CD4-positive, alpha-beta T cell treated with Interleukin-6 for 4 hours (primary cell): ENCODE results near the gene FOXP1.

Source experiments
- DNase-seq: peaks from one replicate; pipeline ENCODE4 v3.0.0-alpha.2; 2020; ENCODE audit warnings: mixed read lengths

Gene FOXP1

DNA sequence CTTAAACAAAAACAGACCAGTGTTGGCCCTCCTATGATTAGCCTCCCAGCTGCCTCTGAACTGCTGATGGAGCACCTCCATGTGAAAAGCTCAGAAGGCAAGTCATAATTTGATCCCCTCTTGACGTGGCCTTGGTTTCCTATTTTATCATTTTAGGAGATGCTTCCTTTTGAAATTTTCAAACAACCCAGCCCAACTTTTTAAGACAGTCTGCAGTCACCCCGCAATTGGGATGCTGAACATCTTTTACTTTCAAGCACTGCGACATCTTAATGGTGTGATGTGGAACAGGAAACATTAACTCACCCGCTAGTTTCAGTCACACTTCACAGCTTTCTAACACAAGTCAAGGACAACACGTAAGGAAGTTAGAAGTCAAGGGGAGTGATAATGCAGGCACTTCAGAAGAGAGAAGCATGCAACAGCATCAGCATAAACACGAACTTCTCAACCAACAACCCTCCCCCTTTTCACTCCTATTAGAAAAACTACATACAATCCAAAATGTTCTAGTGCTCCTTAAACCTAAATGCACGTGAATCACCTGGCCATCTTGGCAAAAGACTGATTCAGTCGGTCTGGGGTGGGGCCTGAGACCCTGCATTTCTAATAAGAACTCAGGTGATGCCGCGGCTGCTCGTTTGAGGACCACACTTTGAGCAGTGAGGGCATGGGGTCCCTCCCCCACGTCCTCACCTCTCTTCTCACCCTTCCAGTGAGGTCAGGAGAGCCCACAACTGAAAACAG is 161.5 kb downstream of the FOXP1 start:
- DNase-seq: peak; percentile 57

DNA sequence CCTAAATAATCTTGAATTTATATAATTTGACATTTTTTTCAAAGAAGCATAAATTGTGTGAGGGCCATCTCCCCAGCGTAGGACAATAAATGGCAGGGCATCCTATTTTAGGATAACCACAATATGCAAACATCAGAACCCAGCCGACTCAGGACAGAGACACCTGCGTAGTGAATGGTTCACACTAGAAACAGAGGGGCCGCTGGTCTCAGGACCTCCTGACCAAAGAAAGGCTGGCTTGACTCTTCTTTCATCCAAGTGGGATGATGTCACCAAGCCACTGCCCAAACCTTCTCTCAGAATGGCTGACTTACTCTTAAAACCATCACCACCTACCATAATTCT is 162.1 kb downstream of the FOXP1 start:
- no peak for DNase-seq

DNA sequence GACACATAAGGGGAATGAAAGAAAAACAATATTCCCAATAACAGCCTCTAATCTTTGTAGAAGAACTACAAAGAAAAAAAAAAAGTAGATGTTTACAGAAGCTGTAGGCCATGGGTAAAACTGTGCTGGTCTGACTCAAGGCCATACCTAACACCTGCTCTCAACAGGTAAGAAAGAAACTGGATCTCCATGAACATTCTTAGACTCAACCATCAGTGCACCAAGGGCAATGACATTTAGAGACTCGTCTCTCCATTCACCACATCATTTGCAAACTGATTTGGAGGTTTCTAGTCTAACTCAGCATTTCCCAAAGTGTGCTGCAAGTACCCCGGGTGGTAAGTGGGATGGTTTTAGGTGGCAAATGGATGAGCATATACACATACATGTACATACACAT is 164.2 kb downstream of the FOXP1 start:
- no peak for DNase-seq

DNA sequence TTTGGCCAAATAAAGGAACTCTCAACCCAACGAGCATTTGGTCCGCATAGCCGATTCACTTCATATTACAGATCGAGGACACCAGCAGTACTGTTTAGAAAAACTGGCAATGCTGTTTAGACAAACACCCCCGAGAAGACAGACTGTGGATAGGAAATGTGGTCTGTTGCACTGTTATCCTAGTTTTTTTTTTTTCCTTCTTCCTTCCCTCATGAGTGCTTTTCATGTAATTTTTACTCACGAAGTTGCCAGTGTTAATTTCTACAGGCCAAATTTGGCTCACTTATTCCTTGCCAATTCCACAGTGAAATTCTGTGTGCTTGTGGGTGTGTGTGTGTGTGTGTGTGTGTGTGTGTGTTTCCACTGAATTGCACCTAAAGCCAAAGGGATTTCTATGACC is 165.7 kb downstream of the FOXP1 start:
- no peak for DNase-seq

DNA sequence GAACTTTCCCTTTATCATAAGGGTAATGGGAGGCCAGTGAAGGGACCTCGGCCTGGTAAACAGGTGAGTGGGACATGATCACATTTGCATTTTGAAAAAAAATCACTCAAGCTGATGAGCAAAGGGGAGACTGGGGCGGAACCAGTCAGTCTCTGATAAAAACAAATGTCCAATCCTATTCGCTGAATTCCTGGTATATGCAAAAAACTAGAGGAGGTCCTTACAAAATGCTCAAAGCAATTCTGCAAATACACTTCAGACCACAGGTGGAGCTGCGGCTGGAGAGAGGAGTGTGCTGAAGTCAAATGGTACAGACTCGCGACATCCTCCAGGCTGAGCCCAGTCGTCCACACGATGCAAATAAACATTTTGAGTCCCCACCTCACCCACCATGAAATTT is 166.7 kb downstream of the FOXP1 start:
- DNase-seq: peak; percentile 59

DNA sequence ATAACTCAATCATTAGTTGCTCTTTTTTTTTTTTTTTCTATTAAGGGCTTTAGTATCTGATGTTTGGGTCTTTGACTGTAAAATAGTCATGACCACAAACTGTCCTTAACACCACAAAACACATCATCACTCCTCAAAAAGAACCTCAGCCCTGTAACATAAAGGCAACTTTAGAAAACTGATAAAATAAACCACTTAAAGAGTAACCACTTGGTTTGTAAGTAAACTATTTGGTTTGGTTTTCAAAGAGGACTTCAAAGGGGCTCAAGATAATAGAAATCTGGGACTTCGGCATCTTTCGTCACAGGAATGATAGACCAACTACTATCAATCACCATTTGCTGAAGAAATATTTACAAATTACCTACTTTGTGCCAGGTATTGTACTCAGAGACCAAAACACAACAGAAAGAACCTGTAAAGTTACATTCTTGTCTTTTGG is 167.8 kb downstream of the FOXP1 start:
- no peak for DNase-seq

DNA sequence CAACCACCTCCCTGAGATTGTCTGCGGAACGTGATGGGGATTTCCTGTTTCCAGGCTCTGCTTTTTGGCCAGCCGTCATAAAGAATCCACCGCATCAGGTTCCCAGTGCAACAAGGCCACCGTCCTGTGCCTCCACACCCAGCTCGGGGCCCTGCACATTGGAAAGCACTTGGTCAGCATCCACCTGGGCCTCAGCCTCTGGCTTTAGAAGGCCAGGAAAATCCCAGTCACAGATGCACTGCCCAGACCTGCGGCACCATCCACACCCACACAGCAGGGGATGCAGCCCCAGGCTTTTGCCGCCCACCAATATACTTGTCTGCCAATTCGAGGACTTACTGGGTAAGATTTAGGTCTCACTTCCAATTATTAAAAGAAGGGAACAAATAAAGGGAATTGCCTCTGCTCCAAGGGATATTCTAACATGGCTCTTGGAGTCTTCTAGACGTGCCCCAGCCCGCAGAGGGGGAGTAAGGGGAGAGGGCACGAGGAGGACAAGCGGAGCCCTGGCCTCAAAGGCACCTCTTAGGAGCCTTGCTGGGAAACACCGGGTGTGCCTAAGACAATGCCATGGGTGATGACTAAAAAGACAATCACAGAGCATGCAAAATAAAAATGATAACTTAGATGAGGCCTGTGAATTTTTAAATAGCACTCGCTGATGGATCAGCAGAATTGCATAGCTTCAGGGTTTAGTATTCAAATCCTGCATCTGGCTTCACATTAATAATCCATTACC is 169.2 kb downstream of the FOXP1 start:
- no peak for DNase-seq

DNA sequence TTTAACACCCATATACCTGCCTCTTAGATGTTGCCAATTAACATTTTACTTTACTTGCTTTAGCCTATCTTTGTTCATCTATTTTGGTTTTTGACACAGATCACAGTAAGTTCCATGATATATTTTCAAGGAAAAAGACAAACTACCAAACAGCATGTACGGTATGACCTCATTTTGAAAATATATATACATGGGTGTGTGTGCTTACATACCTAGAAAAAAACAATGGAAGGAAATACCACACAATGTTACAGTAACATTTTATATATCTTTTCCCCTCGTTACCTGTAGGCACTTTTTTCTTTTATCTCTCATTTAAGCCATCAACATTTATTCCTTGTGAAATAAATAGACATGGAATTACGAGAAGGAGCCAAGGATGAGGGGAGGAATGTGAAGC is 170.0 kb downstream of the FOXP1 start:
- no peak for DNase-seq

DNA sequence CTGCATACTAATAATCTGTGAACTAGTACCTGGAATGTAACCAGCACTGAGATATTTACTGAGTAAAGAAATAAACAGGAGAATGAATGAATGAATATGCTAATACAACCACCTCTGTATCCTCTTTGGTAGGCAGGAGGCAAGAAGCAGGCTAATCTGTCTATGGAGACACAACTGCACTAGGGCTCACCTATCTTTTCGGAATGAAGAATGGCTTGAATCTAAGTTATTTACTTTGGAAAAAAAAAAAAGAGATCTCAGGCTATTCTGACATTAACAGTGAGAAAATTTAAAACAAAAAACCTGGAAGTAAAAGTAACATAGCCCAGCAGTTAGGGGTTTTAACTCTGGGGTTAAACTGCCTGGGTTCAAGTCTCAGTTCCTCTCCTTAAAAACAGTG is 174.2 kb downstream of the FOXP1 start:
- no peak for DNase-seq

DNA sequence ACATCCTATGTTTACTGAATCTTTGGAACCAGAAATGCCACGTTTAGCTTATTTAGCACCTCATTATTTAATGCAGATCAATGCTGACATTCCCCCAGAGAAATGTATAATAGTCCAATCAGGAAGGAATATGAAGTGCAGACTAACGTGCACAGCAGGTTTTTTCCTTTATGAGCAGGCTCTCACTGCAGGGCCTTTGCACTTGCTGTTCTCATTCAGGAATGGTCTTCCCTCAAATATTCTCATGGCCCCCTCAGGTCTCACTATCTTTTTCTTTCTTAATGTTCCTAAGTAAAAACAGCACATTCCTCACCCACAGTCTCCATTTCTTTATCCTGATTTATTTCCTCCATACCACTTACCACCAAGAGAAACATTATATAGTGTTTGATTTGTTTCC is 174.6 kb downstream of the FOXP1 start:
- DNase-seq: no peak

DNA sequence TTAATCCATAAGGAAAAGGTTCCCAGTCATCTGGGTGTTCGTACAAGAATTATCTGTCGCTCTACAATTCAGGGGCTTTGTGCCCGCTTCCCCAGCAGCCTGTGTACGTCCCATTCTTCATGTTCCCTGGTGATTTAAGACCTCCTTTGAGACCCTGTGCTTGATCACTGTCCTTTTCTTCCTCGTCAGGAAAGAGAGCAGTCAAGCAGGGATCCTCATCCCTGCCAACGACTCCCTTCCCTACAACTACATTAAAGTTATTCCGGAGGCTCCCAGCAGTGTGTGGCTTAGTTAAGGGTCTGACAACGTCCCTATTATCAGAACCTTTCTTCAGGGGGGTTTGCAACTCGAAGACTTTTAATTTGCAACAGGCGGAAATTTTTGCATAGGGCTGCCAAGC is 175.7 kb downstream of the FOXP1 start:
- no peak for DNase-seq

DNA sequence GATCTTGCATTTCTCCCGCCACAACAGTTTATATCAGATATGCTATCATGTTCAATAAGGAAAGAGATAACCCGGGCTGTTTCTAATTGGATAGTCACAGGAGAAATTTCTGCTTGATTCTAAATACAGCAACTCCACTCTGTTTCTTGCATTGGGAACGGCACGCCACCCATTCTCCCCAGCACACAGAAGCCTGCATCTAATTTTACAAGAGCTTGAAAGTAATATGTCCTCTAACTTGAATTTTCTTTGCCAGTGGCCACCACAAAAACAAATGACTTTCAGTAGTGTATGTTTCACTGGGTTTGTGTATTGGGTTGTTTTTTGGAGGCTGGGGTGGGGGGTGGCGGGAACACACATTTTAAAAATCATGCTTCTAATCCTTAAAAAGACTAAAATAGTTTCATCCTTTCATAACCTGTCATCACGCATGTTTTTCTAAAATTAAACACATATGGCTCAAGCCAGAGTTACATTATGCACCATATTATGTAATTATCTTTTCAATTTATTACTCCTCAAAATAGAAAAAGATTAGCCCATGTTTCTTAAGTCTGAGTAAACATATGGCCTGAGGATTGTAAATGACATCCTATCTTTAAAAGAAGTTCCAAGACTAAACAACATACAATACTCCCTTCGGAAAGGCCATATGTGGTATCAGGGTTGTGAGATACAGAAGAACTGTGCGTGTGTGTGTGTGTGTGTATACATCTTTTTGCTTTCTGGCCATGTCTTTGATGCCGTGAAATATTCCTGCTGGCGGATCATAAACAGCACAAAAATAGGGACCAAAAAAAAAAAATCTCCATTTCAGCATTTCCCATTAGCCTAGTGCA is 176.3 kb downstream of the FOXP1 start:
- DNase-seq: no peak

DNA sequence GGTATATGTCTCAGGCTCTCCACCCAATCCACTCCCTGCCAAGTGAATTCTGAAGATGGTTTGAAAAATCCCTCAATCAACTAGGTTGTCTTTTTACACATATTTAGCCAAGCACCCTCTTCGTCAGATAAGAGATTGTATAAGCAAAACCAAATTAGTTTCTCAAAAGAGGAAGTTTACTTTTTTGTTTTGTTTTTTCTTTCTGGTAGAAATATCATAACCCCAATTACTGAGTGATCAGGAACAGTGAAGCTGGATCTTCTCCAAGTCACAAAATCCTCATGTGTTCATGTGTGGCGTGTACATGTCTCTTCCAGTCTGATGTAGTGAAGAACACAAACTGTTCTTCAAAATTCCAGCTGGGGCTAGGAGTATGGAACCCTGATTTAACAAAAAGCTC is 180.6 kb downstream of the FOXP1 start:
- DNase-seq: no peak

DNA sequence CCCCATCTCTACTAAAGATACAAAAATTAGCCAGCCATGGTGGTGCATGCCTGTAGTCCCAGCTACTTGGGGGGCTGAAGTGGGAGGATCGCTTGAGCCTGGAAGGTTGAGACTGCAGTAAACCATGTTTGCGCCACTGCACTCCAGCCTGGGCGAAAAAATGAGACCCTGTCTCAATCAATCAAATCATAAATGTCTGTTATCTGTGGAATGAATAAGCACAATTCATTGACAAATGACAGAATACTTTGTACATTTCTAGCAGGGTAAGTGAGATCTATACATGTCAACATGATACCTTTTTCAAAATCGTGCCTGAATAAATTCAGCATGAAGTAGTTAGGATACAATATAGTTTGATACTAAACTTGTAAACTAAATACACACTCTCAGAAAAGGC is 181.2 kb downstream of the FOXP1 start:
- no peak for DNase-seq

DNA sequence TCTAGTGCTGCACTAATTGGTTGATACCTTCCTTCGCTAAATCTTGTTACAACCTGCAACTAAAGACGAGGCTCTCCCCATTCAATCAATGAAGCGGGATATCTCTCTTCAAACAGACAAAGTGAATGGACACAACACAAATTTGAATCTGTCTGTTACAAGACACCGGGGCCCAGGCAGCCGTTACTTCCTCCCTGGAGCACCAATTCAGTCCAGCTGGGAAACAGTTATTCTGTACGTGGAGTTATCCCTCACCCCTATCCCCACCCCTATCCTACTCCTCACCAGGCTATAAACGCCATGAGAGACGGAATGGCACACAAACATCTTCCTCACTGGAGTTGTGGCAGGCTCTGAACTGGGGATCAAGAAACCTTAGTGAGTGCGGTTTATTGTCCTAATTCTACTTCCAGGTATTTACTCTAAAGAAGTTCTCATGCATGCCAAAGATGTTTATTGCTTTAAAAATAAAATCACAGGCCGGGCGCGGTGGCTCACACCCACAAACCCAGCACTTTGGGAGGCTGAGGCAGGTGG is 181.8 kb downstream of the FOXP1 start:
- no peak for DNase-seq

DNA sequence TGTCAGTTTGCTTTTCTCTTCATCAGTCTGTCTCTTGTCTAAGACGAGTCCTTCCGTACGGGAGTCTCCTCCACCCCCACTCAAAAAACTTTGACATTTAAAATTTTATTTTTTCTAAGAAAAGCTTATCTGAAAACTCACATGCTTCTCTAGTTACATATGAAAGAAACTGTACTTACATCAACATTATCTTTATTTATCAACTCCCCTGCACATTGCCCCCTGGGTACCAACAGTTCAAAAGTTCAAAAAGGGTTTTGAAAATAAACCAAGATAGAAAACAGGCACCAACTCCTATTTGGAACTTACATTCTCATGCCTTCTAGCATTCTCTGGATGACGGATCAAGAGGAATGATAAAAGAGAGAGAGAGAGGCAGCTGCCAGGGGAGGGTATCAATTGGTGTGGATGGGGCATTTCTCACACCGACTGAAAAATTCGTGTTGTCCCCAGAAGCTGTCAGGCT is 182.5 kb downstream of the FOXP1 start:
- no peak for DNase-seq

DNA sequence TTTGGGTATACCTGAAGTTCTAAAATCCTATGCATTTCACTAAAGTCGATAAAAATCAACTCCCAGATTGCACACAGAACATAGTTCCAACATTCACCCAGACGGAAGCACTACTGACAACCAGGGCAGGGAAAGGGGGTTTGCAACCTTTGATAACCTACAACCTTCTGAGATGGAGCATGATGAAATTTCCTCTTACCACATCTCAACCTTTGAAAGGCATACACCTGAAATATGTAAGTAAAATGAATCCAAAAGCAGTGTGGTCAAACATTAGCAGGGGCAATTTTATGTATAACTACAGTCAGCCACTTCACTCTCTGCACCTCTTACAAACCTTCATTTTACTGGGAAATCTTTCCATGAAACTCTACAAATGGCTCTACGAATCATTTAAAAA is 184.1 kb downstream of the FOXP1 start:
- no peak for DNase-seq

DNA sequence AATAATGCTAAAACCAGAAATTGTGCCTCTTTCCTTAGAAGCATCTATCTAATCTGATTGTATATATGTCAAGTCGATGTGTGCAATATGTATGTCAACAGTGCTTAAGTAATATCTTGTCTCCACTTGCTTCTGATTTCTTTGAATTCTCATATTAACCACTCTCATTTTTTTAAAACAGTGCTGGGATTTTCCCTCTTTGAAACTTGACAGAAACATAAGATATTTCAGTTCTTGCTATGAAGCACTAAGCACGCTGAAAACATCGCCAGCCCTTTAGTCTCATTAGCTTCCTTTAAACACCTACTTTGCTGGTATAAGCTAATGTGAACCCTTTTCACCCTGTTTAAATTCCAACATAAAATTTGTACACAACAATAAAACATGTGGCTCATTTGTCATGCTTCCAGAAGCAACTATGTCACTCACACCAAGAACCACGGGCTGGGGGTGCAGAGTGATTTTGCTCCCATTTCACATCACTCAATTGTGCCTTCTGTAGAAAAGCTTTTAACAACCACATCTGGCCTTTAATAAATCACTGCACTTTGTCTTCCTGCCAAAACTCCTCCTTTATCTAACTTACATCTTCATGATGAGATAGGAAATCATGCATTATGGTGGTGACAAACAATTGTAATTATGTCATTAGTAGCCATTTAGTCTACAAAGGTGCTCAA is 185.2 kb downstream of the FOXP1 start:
- DNase-seq: peak; percentile 52

DNA sequence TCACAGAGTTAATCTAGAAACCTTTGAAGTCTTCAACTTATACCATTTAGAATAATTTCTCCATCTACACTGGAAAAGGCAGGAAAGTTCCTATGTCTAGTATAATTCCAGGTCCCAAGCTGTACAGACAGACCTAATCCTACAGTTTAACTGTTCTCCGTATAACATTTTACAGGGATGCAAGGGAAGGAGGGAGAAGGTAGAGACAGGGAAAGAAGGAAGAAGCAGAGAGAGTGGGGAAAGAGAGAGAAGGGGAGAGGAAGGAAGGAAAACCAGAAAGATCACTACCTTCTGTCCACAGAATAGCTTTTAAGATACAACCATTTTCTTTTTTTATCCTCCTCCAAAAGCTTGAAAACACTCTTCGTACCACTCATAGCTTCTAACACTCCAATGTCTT is 185.8 kb downstream of the FOXP1 start:
- DNase-seq: no peak

DNA sequence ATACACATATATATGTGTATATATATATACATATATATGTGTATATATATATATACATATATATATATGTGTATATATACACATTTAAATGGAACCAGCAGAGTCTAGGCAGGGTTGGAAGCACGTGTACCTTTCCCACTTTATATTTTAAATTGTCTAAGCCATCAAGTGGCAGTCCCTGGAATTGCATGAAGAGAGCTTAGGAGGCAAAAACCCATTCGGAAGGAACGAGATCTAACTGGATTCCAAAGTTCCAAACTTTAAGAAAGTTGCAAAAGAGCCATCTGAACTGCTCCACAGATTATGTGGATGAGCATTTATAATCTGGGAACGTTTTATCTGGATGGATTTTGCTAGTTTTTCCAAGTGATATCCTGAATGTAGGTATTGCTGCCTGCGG is 186.5 kb downstream of the FOXP1 start:
- DNase-seq: peak; percentile 38

DNA sequence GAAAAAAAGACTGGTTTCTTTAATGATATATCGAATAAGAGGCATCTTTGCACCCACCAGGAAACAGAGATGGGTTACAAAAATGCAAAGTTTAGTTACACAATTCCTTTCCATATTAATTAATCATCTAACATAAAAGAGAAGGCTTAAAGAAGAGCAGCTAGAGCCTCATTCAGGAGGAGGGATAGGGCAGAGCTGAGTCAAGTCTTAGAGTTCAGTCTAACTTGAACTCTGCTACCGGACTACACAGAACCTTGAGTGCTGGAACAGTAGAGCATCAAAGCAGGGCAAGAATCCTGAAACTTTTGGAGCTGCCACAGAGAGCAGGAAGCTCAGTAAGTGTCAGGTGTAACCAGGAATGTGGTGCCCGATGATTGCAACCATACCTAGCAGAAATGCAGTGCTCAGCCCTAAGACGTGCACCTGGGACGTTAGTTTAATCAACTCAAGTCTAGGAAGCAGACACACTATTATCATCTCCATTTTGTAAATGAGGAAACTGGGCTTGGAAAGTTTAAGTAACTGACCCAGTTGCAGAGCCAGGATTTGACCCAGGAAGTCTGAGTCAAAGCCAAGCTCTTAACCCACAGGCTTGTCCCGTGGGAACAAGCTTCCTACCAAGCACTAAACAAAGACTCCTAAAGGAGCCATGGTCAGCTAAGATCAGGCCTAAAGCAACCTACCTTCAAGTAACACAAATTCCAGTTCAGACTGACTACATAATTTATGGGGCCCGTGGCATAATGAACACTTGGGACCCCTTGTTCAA is 187.4 kb downstream of the FOXP1 start:
- no peak for DNase-seq

DNA sequence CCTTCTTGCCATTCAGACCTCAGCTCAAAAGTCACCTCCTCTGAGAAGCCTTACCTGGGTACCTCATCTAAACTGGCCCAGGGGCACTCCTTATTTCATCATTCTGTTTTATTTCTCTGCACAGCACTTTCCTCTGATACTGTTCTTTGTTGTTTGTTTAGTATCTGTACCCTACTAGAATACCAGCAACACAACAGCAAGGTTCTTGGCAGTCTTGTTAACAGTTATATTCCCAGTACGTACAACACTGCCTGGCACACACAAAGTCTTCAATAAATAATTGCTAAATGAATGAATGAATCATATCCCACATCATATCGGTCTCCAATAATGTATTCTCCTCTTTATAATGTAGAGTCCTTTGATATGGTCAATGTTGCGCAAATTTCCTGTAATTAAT is 188.1 kb downstream of the FOXP1 start:
- no peak for DNase-seq
